Breast epithelium (tissue), 4 donors: ENCODE data around the gene MPEG1. TPM values are rescaled to one million over a fixed set of nuclear protein-coding genes. Genes with fewer than 3 reads are reported as not detected.

Source experiments
- DNase-seq, 2 donors: peaks; one replicate each; pipeline ENCODE4 v3.0.0-alpha.2; 2019; ENCODE audit warnings: low spot score in 2 of 2
- H3K27ac ChIP-seq, 2 donors: fragments of 200-600 bp; sonication (generic) in 1 of 2; one replicate each; pipeline ENCODE4 v1.5.1; 2016 to 2019; ENCODE audit warnings: mild to moderate bottlenecking in 1 of 2
- H3K27me3 ChIP-seq, 2 donors: fragments of 200-600 bp; sonication (generic) in 1 of 2; one replicate each; pipeline versions ENCODE4 v1.5.1 to v1.6.0; 2017 to 2019; ENCODE audit warnings: control low read depth in 1 of 2, mild to moderate bottlenecking in 1 of 2
- H3K36me3 ChIP-seq: fragments of 200-600 bp; one replicate; pipeline ENCODE4 v1.5.1; 2019
- H3K4me1 ChIP-seq, 2 donors: fragments of 200-600 bp; sonication (generic); one replicate each; pipeline ENCODE4 v1.5.1; 2016 to 2019; ENCODE audit warnings: control low read depth in 1 of 2
- H3K4me3 ChIP-seq, 3 donors: fragments of 200-600 bp; sonication (generic); 1 replicate in 2 of 3; 2 replicates in 1 of 3; pipeline ENCODE4 v1.5.1; 2016 to 2019; ENCODE audit warnings: mild to moderate bottlenecking in 3 of 3, moderate library complexity in 2 of 3
- H3K9me3 ChIP-seq, 2 donors: fragments of 200-600 bp; sonication (generic) in 1 of 2; one replicate each; pipeline ENCODE4 v1.5.1; 2016 to 2019; ENCODE audit warnings: control low read depth in 1 of 2
- POLR2A ChIP-seq: fragments of 450-650 bp; IDR thresholded peaks from one replicate; pipeline ENCODE4 v1.6.1; 2016; ENCODE audit warnings: antibody characterized with exemption, mild to moderate bottlenecking, moderate library complexity
- POLR2AphosphoS5 ChIP-seq, 3 donors: sonication (generic); formaldehyde crosslinking; IDR thresholded peaks; one replicate each; pipeline ENCODE4 v1.6.1; 2017; ENCODE audit warnings: antibody characterized with exemption in 3 of 3
- intact Hi-C: fragments of 100-400 bp; cut with DNase I; formaldehyde crosslinking; loops from one replicate; pipeline ENCODE4 v1.15.1; 2023; ENCODE audit warnings: low total_unique reads
- total RNA-seq, 3 donors: library from RNA; depleted of rRNA; stranded (reverse); fragments of >200 nt; gene quantifications; one replicate each; pipeline ENCODE4 v1.1.0, GENCODE V29; 2016
- TF ChIP-seq, protein P1 (sequence below), 3 donors: fragments of 450-650 bp; IDR thresholded peaks; one replicate each; pipeline ENCODE4 v1.5.1; 2016 to 2017; ENCODE audit warnings: antibody characterized with exemption in 3 of 3, mild to moderate bottlenecking in 3 of 3, moderate library complexity in 3 of 3

The MPEG1 gene
- total RNA-seq, 3 donors from 2014 or later = 2.6 to 65.4 (median 13.2) TPM

DNA sequence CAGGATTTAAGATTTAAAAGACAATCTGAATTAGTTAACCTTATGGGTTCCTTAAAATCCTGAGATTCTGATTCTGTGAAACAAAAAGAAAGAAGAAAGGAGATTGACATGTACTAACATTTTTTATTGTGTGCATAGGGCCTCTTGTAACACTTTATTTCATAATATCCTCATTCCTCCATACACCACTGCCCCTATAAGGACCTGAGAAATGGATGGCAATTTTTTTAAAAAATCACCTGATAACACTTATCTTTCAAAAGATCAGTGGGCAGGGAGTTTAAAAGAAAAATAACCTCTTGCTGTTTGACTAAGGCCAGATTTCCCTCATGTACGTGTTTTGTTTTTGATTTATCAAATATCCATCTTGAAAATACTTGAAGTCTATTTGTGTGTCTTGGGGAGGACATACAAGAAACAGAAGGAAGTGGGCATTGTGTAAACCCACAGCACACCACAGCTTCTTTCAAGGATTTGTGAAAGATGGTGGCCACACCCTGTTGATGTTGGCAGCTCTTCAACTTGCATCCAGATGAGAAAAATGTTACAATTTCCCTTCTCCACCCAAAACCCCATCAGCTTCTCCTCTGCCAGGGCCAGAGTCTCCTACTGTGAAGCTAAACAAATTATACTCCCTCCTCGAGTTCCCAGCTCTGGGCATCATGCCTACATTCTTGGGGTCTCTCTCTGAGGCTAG is 35.0 kb upstream of the MPEG1 start:
- peak; percentile 18 for TF ChIP-seq POLR2A
- TF ChIP-seq, protein P1, sequence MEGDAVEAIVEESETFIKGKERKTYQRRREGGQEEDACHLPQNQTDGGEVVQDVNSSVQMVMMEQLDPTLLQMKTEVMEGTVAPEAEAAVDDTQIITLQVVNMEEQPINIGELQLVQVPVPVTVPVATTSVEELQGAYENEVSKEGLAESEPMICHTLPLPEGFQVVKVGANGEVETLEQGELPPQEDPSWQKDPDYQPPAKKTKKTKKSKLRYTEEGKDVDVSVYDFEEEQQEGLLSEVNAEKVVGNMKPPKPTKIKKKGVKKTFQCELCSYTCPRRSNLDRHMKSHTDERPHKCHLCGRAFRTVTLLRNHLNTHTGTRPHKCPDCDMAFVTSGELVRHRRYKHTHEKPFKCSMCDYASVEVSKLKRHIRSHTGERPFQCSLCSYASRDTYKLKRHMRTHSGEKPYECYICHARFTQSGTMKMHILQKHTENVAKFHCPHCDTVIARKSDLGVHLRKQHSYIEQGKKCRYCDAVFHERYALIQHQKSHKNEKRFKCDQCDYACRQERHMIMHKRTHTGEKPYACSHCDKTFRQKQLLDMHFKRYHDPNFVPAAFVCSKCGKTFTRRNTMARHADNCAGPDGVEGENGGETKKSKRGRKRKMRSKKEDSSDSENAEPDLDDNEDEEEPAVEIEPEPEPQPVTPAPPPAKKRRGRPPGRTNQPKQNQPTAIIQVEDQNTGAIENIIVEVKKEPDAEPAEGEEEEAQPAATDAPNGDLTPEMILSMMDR (IDR thresholded peaks at IDR 0.05) = no peak
- H3K36me3 ChIP-seq = no peaks in the 10 kb centered on the region
- no peaks in the 10 kb centered on the region for H3K4me1 ChIP-seq
- no peak overlapping the region for H3K27ac ChIP-seq
- DNase-seq = no peak
- intact Hi-C loops = no loop called here
- H3K27me3 ChIP-seq = no peaks in the 10 kb centered on the region
- H3K4me3 ChIP-seq = no peak overlapping the region
- H3K9me3 ChIP-seq = no peaks in the 10 kb centered on the region

DNA sequence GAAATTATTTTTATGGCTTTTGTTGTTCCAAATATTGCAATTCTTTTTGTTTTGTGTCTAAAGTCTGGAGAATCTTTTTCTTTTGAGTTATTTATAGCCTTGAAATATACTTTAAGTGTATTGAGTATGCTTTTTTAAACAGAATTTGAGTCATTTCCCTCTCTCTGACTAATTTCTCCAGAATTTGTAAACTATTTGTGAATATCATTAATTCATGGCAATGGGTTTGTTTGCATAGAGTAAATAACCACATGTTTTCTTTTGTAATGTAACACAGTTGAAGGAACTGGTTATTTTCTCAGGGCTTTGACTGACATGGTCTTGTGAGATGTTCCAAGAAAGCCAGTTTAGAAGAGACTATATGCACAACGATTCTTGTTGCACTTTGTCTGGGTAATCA is 30.9 kb upstream of the MPEG1 start:
- no peaks in the 10 kb centered on the region for H3K4me1 ChIP-seq
- H3K9me3 ChIP-seq = peaks cover 0 to 9% of the 10 kb centered on the region in 2 donors
- TF ChIP-seq POLR2A (no peak), POLR2AphosphoS5 (IDR thresholded peaks at IDR 0.05) (no peak)
- TF ChIP-seq, protein P1 (IDR thresholded peaks at IDR 0.05) = no peak
- intact Hi-C loops = no loop called here
- no peaks in the 10 kb centered on the region for H3K36me3 ChIP-seq
- no peak overlapping the region for H3K4me3 ChIP-seq
- no peak for DNase-seq
- H3K27ac ChIP-seq = no peak overlapping the region
- H3K27me3 ChIP-seq = no peaks in the 10 kb centered on the region

DNA sequence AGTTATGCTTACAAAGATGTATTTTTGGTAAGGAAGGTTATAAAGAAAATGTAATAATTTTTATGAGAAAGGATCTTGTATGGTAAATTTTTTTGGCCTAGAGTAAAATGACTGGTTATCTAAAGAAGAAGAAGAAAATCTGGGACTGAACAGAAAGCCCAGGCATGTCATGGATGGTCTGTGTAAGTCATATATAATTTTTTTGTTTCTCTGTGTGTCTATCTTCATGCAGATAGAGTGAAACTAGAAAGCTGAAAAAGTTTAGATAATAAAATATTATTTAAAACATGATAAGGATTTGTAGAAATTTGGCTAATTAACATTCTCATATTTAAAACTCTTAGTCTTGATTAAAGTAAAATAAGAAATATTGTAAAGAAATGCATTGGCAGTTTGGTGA is 27.6 kb upstream of the MPEG1 start:
- no peak for DNase-seq
- TF ChIP-seq POLR2AphosphoS5 (IDR thresholded peaks at IDR 0.05) (no peak), POLR2A (no peak)
- TF ChIP-seq, protein P1 (IDR thresholded peaks at IDR 0.05) = no peak

DNA sequence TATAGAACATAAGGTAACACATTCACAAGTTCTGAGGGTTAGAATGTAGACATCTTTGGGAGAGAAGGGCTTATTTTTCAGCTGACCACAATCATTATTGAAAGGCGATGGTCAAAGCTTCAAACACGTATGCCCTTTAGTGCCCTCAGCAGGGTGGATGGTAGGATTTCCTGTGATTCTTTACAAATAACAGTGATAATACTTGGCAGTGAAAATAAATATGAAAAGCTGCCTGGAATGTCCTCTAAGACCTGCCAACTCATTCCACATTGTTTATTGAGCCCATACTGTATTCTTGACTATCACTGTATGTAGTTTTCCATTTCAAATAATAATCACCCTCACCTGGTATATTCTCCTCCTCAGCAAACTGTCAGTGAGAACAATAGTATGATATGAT is 13.7 kb upstream of the MPEG1 start:
- no peak overlapping the region for H3K27ac ChIP-seq
- no peaks in the 10 kb centered on the region for H3K4me1 ChIP-seq
- no peak for DNase-seq

More for the DNA sequence above, 27.6 kb upstream of the MPEG1 start:
- no peaks in the 10 kb centered on the region for H3K36me3 ChIP-seq
- no peaks in the 10 kb centered on the region for H3K4me1 ChIP-seq
- H3K4me3 ChIP-seq = no peak overlapping the region
- peaks cover 0 to 13% of the 10 kb centered on the region in 2 donors for H3K9me3 ChIP-seq
- no peak overlapping the region for H3K27ac ChIP-seq
- intact Hi-C loops = no loop called here
- H3K27me3 ChIP-seq = no peaks in the 10 kb centered on the region

DNA sequence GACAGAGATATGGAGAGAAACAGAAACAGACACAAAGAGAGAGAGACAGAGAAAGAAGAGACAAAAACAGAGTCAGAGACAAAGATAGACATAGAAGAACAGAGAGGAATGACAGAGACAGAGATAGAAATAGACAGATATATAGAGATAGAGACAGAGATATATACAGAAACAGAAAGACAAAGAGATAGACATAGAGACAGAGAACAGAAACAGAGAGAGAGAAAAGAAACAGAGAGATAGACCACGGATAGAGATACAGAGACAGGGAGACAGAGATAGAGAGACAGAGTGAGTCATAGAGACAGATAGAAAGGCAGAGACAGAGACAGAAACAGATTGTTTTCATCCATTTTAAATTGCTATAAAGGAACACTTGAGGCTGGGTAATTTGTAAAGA is 12.3 kb upstream of the MPEG1 start:
- Histone ChIP-seq H3K4me1 (no peaks in the 10 kb centered on the region), H3K4me3 (no peak overlapping the region), H3K27me3 (no peaks in the 10 kb centered on the region), H3K36me3 (no peaks in the 10 kb centered on the region), H3K27ac (peak overlapping the region; percentile 22 to 67), H3K9me3 (no peaks in the 10 kb centered on the region)
- intact Hi-C loops = loop anchor here (10.0 kb wide), 1 partner anchor 1290 kb away; no protein-coding TSS in a partner anchor
- no peak for DNase-seq
- TF ChIP-seq, protein P1 (IDR thresholded peaks at IDR 0.05) = no peak
- TF ChIP-seq POLR2AphosphoS5 (IDR thresholded peaks at IDR 0.05) = no peak
- no peak for TF ChIP-seq POLR2A

More for the DNA sequence above, 13.7 kb upstream of the MPEG1 start:
- intact Hi-C loops = loop anchor here (10.0 kb wide), 1 partner anchor 1292 kb away; no protein-coding TSS in a partner anchor
- peaks cover 0 to 5% of the 10 kb centered on the region in 2 donors for H3K9me3 ChIP-seq
- no peaks in the 10 kb centered on the region for H3K27me3 ChIP-seq
- no peak overlapping the region for H3K4me3 ChIP-seq
- no peaks in the 10 kb centered on the region for H3K36me3 ChIP-seq
- TF ChIP-seq, protein P1 (IDR thresholded peaks at IDR 0.05) = no peak
- TF ChIP-seq POLR2AphosphoS5 (IDR thresholded peaks at IDR 0.05) (no peak), POLR2A (no peak)
